H9 (cell line): Measurements from ENCODE around the gene FCHSD2. TPM values are rescaled to one million over a fixed set of nuclear protein-coding genes. Genes with fewer than 3 reads are reported as not detected.

Experiments used
- DNase-seq: peaks from one replicate; pipeline ENCODE4 v3.0.0-alpha.2; 2017
- H2AFZ ChIP-seq: one replicate; pipeline ENCODE4 v1.6.1; 2013; ENCODE audit warnings: mild to moderate bottlenecking, low read length, control low read depth, moderate library complexity
- H2AK5ac ChIP-seq: 2 replicates; pipeline ENCODE4 v1.6.1; 2013; ENCODE audit warnings: low read length, control low read depth, mixed read lengths; ENCODE audit not compliant: insufficient read length
- H2BK120ac ChIP-seq: one replicate; pipeline ENCODE4 v1.6.1; 2013; ENCODE audit warnings: low read depth, mild to moderate bottlenecking, low read length, control low read depth, inconsistent platforms; ENCODE audit not compliant: poor library complexity, severe bottlenecking
- H2BK12ac ChIP-seq: 2 replicates; pipeline ENCODE4 v1.6.1; 2013; ENCODE audit warnings: low read length, control low read depth, mixed read lengths, low read depth; ENCODE audit not compliant: insufficient read length
- H2BK15ac ChIP-seq: 2 replicates; pipeline ENCODE4 v1.6.1; 2013; ENCODE audit warnings: low read depth, low read length, control low read depth
- H2BK20ac ChIP-seq: one replicate; pipeline ENCODE4 v1.6.1; 2013; ENCODE audit warnings: low read depth, mild to moderate bottlenecking, low read length, control low read depth, inconsistent platforms; ENCODE audit not compliant: poor library complexity, severe bottlenecking
- H2BK5ac ChIP-seq: 2 replicates; pipeline ENCODE4 v1.6.1; 2013; ENCODE audit warnings: low read length, control low read depth, mixed read lengths; ENCODE audit not compliant: insufficient read length
- H3K14ac ChIP-seq: 2 replicates; pipeline ENCODE4 v1.6.1; 2013; ENCODE audit warnings: low read length, control low read depth; ENCODE audit not compliant: insufficient read depth
- H3K18ac ChIP-seq: 2 replicates; pipeline ENCODE4 v1.6.1; 2013; ENCODE audit warnings: low read depth, mild to moderate bottlenecking, mixed read lengths, low read length, control low read depth; ENCODE audit not compliant: insufficient read length
- H3K23ac ChIP-seq: 2 replicates; pipeline ENCODE4 v1.6.1; 2013; ENCODE audit warnings: low read length, control low read depth, mixed read lengths, low read depth; ENCODE audit not compliant: insufficient read length
- H3K23me2 ChIP-seq: 2 replicates; pipeline ENCODE4 v1.6.1; 2013; ENCODE audit warnings: low read depth, mild to moderate bottlenecking, mixed read lengths, low read length, control low read depth; ENCODE audit not compliant: insufficient read length, poor library complexity, severe bottlenecking
- H3K27ac ChIP-seq: 2 replicates; pipeline ENCODE4 v1.5.1; 2013; ENCODE audit warnings: low read length, control low read depth, mixed read lengths, low read depth; ENCODE audit not compliant: insufficient read length
- H3K27me3 ChIP-seq: 2 replicates; pipeline ENCODE4 v1.6.1; 2013; ENCODE audit warnings: low read length, control low read depth, inconsistent platforms; ENCODE audit not compliant: insufficient read depth
- H3K4ac ChIP-seq: 2 replicates; pipeline ENCODE4 v1.6.1; 2013; ENCODE audit warnings: low read depth, mild to moderate bottlenecking, control low read depth, inconsistent platforms, low read length, moderate library complexity
- H3K4me1 ChIP-seq: 2 replicates; pipeline ENCODE4 v1.6.1; 2013; ENCODE audit warnings: low read length, control low read depth, inconsistent platforms; ENCODE audit not compliant: insufficient read depth
- H3K4me2 ChIP-seq: 2 replicates; pipeline ENCODE4 v1.6.1; 2013; ENCODE audit warnings: low read length, control low read depth, mixed read lengths; ENCODE audit not compliant: insufficient read length, insufficient read depth
- H3K56ac ChIP-seq: 2 replicates; pipeline ENCODE4 v1.6.1; 2013; ENCODE audit warnings: low read depth, mild to moderate bottlenecking, mixed read lengths, low read length, control low read depth; ENCODE audit not compliant: insufficient read length
- H3K79me1 ChIP-seq: 2 replicates; pipeline ENCODE4 v1.6.1; 2013; ENCODE audit warnings: low read depth, mild to moderate bottlenecking, moderate library complexity, low read length, control low read depth, inconsistent platforms; ENCODE audit not compliant: insufficient read depth, poor library complexity, severe bottlenecking
- H3K79me2 ChIP-seq: 2 replicates; pipeline ENCODE4 v1.6.1; 2013; ENCODE audit warnings: low read length, control low read depth, inconsistent platforms; ENCODE audit not compliant: insufficient read depth
- H3K9ac ChIP-seq: 2 replicates; pipeline ENCODE4 v1.6.1; 2013; ENCODE audit warnings: low read length, control low read depth, mixed read lengths; ENCODE audit not compliant: insufficient read length; ENCODE audit errors: extremely low read depth
- H3K9me3 ChIP-seq: one replicate; pipeline ENCODE4 v1.6.1; 2013; ENCODE audit warnings: low read depth, low read length, inconsistent platforms; ENCODE audit not compliant: control insufficient read depth
- H3T11ph ChIP-seq: one replicate; pipeline ENCODE4 v1.6.1; 2013; ENCODE audit warnings: mild to moderate bottlenecking, low read length, control low read depth, inconsistent platforms
- H4K20me1 ChIP-seq: one replicate; pipeline ENCODE4 v1.6.1; 2013; ENCODE audit not compliant: control insufficient read depth, insufficient read length, insufficient read depth
- H4K5ac ChIP-seq: 2 replicates; pipeline ENCODE4 v1.6.1; 2013; ENCODE audit warnings: low read depth, mild to moderate bottlenecking, mixed read lengths, low read length, control low read depth; ENCODE audit not compliant: insufficient read length
- H4K8ac ChIP-seq: replicated peaks from 2 replicates; pipeline ENCODE4 v1.6.1; 2013; ENCODE audit warnings: low read length, control low read depth, mixed read lengths, low read depth; ENCODE audit not compliant: insufficient read length
- H4K91ac ChIP-seq: 2 replicates; pipeline ENCODE4 v1.6.1; 2013; ENCODE audit warnings: low read depth, mild to moderate bottlenecking, moderate library complexity, mixed read lengths, low read length, control low read depth; ENCODE audit not compliant: insufficient read length
- H3K27ac Mint-ChIP-seq, 3 experiments: 2 replicates in 2 of 3; 3 replicates in 1 of 3; pipeline ENCODE4 v1.8.0; 2020 to 2021; ENCODE audit warnings: mixed read lengths in 3 of 3, mild to moderate bottlenecking in 1 of 3, moderate library complexity in 1 of 3
- H3K27me3 Mint-ChIP-seq: 2 replicates; pipeline ENCODE4 v1.8.0; 2021; ENCODE audit warnings: low read depth, mild to moderate bottlenecking, moderate library complexity, mixed read lengths
- H3K36me3 Mint-ChIP-seq, 3 experiments: 2 replicates in 2 of 3; 3 replicates in 1 of 3; pipeline ENCODE4 v1.8.0; 2020 to 2021; ENCODE audit warnings: low read depth in 3 of 3, mixed read lengths in 3 of 3; ENCODE audit not compliant: insufficient read depth in 1 of 3
- H3K4me1 Mint-ChIP-seq, 2 experiments: 2 replicates each; pipeline ENCODE4 v1.8.0; 2020; ENCODE audit warnings: mixed read lengths in 2 of 2
- H3K4me3 Mint-ChIP-seq, 2 experiments: 2 replicates in 1 of 2; 3 replicates in 1 of 2; pipeline ENCODE4 v1.8.0; 2020 to 2021; ENCODE audit warnings: mild to moderate bottlenecking in 2 of 2, mixed read lengths in 2 of 2, moderate library complexity in 1 of 2
- H3K9me3 Mint-ChIP-seq, 2 experiments: 2 replicates in 1 of 2; 3 replicates in 1 of 2; pipeline ENCODE4 v1.8.0; 2020; ENCODE audit warnings: mild to moderate bottlenecking in 2 of 2, mixed read lengths in 2 of 2, moderate library complexity in 1 of 2
- CTCF ChIP-seq: fragments of 200-600 bp; sonication (generic); conservative IDR thresholded peaks from 3 replicates; pipeline ENCODE4 v1.8.0; 2021; ENCODE audit warnings: antibody characterized with exemption, mild to moderate bottlenecking
- WGBS: extraction: QIAGEN DNeasy Blood & Tissue Kit; methylation state at CpG from one replicate; pipeline ENCODE4 v1.1.7; 2013; ENCODE audit warnings: missing lambda C conversion rate, low lambda C conversion rate, mixed read lengths; ENCODE audit not compliant: insufficient read length; ENCODE audit errors: extremely low coverage; 5-methylcytosine and 5-hydroxymethylcytosine counted together
- total RNA-seq: library from RNA; stranded (reverse); gene quantifications from 2 replicates; pipeline ENCODE4 v1.2.1, GENCODE V29; 2021

Gene FCHSD2
- total RNA-seq, 1 experiment from 2014 or later = 17.8 TPM

GRCh38 chr11:73091521-73092305, 50.4 kb downstream of the FCHSD2 start:
- Histone ChIP-seq H3K4me2 (no peak overlapping the region), H3K27me3 (no peaks in the 10 kb centered on the region), H3K4ac (no peak overlapping the region), H2BK12ac (no peak overlapping the region), H3K79me1 (no peaks in the 10 kb centered on the region), H2AFZ (no peak overlapping the region), H3K23me2 (no peaks in the 10 kb centered on the region), H3K4me1 (no peaks in the 10 kb centered on the region), H3K23ac (no peak overlapping the region), H2BK5ac (no peak overlapping the region), H3K79me2 (no peaks in the 10 kb centered on the region), H3K14ac (no peak overlapping the region), H4K8ac (no peak overlapping the region), H2BK15ac (no peak overlapping the region), H4K20me1 (no peaks in the 10 kb centered on the region), H2BK120ac (no peak overlapping the region), H3K9me3 (no peaks in the 10 kb centered on the region), H4K5ac (no peak overlapping the region), H3T11ph (no peak overlapping the region), H4K91ac (no peak overlapping the region), H2AK5ac (no peak overlapping the region), H3K18ac (no peak overlapping the region), H3K9ac (no peak overlapping the region), H3K56ac (no peak overlapping the region), H2BK20ac (no peak overlapping the region), H3K27ac (no peak overlapping the region)
- DNase-seq = no peak
- Mint-ChIP-seq H3K4me1 (peaks cover 2 to 3% of the 10 kb centered on the region in 2 experiments; a peak in 2 of 4 replicates), H3K9me3 (no peaks in the 10 kb centered on the region), H3K27ac (no peak overlapping the region), H3K27me3 (no peaks in the 10 kb centered on the region), H3K36me3 (no peaks in the 10 kb centered on the region), H3K4me3 (no peak overlapping the region)
- no peak for TF ChIP-seq CTCF
- no CpG with 5 or more reads among the region's 9 CpGs for WGBS
